Medulla oblongata (tissue), 1 donor: ENCODE data around the gene DOCK4.

ENCODE experiments used
- DNase-seq: peaks from one replicate; pipeline ENCODE4 v3.0.0-alpha.2; 2015; ENCODE audit errors: extremely low spot score

The DOCK4 gene

DNA sequence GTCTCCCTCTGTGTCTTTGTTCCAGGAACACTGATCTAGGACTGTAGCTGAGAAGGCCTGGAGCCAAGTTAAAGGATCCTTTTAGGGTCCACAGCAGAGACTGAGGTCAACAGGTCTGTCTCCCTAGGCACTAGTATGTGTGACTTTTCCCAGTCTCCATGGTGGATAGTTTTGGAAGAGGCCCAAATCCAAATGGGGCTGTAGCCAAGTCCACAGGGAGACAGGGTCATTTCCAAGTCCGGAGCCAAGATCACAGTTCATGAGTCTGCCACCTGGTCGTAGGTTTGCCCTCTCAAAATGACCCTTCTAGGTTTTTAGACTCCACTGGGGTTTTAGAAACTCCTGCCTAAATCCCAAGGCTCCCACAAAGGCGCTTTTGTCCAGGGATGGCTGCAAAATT, 17.1 kb upstream of the DOCK4 start:
- DNase-seq = no peak

GRCh38 chr7:112220877-112221434, 14.8 kb upstream of the DOCK4 start:
- no peak for DNase-seq

GRCh38 chr7:112215787-112216186, 9.6 kb upstream of the DOCK4 start:
- DNase-seq = no peak

DNA sequence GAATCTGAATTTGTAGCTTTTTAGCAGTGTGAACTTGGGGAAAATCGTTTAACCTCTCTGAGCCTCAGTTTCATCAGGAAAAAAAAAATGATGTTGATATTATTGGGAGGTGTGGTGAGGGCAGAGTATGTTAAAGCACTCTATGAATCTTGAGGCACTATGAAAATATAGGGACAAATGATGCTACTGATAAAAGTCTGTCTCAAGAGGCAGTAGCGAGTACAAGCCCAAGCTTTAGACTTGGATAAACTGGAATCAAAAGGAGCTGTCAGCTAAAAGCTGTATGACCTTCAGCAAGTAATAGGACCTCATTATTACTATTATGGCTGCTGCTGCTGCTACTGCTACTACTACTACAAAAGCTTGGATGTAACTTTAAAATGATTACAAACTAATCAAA, 8.7 kb upstream of the DOCK4 start:
- DNase-seq = no peak

- no peak for DNase-seq
Observed at GRCh38 chr7:112214268-112214667, 8.1 kb upstream of the DOCK4 start.

DNA sequence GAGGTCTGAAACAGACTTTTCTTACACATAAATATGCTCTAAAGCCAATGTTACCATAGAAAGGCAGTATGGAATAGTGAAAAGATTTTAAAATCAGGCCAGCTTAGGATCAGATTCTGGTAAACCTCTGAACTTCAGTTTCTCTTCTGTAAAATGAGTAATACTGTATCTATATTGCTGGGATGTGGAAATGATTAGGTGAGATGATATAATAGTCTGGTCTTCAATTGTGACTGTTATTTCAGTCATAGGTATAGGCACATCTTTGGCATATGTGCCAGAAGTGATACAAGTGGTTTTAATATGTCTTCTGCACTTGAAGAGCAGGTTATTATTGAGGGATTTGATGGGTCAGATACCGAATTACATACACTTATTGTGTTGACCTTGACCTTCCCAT, 7.5 kb upstream of the DOCK4 start:
- no peak for DNase-seq

GRCh38 chr7:112212571-112212970, 6.4 kb upstream of the DOCK4 start:
- no peak for DNase-seq

DNA sequence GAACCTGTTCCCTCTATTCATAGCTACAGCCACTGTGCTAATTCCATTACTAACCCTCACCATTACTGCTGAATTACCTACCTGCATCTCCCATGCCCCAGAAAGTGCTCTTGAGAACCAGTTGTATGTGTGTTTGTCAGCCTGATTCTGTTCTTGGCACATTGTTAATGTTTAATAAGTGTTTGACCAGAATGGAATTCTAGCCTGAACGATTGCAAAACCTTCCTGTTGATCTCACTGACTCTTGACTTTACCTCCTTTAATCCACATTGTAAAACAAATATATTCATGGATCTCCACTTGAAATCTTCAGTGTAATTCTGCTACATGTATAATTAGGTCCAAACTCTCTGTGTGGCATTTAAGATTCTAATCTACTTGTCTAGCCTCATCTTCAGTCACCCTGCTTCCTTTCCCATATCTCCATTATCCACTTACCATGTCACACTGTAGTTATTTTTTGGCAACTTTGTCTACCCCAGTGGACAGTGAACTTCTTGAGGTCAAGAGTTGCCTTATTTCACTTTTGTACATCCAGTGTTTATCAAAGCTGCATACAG, 5.2 kb upstream of the DOCK4 start:
- DNase-seq = no peak

GRCh38 chr7:112207765-112208164, 1.6 kb upstream of the DOCK4 start:
- DNase-seq = no peak

- DNase-seq = no peak
Observed at GRCh38 chr7:112206991-112207592, 893 bp upstream of the DOCK4 start.

DNA sequence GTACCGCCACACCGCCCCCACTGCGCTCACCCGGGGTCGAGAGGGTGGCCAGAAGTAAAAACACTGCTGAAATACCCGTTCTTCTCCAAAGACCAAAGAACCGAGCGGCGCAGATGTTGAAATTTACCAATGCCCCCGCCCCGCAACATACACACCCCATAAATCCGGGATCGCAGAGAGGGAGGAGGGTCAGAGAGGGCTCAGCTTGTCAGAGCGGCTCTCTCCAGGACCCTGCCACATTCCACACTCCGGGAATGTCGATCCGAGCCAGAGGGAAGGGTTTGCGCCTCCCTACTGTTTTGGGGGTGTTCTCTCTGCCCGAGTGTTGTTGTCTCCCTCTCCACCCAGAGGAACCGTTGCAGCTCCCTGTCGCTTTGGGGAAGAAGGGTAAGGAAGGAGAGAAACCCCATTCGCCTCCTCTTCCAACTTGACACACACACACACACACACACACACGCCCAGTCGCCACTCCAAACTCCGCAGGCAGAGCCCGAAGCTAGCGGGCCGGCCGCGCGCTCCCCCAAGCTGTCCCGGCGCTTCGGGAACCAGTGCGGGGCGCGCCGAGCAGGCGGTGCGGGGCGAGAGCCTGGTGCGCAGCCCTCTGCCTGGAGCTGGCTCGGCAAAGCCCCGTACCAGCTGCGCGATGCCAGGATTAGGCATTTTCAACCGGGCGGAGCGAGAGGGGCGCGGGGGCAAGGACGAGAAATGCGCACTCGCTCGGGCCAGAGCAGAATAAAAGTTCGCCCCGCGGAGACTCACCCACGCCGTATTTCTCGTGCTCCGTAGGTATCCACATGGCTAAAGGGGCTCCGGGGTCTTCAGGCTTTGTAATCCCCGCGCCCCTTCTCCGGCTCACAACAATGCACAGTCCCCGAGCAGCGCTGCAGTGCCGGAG, 609 bp downstream of the DOCK4 start:
- DNase-seq = peak; percentile 62

DNA sequence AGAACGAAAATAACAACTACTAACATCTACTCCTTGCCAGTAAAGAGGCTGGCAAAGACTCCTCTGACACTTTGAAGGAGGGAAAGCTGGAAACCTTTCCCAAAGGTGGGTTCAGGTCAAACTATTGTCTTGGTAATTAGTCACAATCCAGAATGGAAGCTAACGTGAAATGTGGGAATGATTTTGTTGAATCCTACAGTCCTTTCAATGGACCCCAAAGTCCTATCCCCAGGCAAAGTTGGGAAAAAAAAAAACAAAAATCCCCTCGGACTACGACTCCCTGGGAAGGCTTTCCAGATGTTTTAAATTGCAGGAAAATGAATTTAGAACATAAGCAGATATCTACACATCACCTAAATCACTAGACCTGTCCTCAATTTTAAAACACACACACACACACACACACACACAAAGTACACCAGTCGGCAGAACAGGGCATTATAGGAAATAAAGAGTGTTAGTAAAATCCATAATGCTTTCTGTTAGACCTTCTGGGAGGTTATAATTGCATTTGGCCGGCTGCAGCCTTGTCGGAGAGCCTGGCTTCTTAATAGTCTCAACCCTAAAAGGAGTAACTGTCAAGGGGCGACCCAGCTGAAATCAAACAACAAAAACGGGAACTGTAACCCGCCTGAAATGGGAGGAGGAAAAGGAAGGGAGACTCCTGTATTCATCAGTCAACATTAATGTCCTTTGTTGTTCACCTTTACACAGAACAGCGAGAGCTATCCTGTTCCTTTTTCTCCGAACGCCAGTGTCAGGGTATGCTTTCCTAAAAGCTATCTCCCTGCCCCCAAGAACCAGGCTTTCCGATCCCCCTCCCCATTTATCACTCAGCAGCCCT, 1.5 kb downstream of the DOCK4 start:
- DNase-seq = peak; percentile 67

DNA sequence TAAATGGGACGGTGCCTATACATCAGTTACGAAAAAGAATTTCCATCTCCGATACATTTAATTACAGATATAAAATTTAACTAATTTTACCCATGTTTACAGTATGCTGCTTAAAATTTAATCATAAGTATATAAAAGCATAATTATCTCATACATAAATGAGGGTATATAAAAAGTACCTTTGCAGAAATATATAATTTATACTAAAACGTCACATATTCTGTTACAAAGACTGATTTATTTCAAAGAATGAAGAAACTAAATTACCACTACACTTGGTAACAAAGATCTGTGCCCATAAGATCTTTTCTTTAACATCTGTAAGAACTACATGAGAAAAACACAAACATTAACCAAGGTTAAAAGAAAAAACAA, 2.8 kb downstream of the DOCK4 start:
- no peak for DNase-seq

DNA sequence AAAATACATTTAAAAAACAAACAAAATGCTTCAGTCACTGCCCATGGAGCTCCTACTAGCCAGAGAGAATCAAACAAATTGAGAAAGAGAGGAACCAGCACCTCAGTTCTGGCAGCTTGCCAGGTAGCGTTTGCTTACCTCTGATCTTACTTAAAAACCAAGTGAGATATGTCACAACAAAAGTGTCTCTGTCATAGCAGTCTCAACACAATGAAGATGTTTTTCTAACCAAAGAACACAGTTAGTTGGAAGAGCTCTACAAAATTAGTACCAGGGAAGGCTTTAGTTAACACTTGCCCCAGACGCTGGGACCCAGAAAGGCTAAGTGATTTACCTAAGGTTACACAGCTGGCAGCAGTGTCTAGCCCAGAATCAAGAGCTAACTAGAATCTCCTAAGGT, 3.4 kb downstream of the DOCK4 start:
- peak; percentile 69 for DNase-seq

DNA sequence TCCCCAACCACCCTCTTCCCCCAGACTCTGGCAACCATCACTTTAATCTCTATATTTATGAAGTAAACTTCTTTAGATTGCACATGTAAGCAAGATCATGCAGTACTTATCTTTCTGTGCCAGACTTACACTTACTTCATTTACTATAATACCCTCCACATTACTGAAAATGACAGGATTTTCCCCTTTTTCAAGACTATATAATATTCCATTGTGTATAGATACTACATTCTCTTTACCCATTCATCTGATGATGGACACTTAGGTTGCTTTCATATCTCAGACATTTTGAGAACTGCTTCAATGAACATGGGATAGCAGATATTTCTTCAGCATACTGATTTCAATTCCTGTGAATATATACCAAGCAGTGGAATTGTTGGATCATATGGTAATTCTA, 4.4 kb downstream of the DOCK4 start:
- DNase-seq = no peak

DNA sequence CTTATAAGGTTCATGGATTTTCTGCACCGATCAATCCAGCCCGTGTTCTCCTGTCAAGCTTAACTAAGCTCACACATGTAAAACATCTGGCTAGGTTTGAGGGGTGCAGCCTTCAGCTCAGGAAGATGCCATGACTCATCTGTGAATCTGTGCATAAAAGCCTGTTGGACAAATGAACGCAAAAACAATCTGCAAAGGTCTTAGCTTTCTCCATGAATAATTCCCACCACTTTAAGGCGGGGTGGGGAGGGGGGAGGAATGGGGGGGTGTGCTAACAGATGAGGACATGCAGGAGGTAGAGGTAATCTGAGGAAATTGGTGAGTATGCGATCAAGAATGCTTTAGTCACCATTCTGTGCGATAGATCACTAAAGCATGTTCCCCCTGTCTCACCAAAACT, 4.8 kb downstream of the DOCK4 start:
- no peak for DNase-seq

- peak; percentile 3 for DNase-seq
Observed at GRCh38 chr7:112199672-112200071, 6.5 kb downstream of the DOCK4 start.

- peak; percentile 3 for DNase-seq
Observed at GRCh38 chr7:112199035-112199655, 7.1 kb downstream of the DOCK4 start.

- peak; percentile 2 for DNase-seq
Observed at GRCh38 chr7:112197322-112197721, 8.9 kb downstream of the DOCK4 start.

DNA sequence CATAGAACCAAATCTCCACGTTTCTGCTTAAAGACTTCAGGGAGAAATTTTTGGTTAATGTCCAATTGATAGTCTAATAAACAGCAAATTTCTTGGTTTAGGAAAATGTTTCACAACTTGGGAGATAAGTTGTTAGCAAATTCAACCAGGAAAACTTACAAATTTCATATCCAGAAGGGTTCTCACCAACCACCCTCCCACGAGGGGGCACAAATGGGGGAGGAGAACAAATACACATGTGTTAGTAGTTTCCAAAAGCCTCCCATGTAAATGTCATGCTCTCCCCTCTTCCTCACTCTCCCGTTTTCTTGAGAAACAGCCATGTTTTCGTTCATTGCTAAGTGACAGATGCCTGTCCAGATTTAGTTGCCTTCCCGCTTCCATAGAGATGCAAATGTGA, 10.5 kb downstream of the DOCK4 start:
- DNase-seq = no peak

DNA sequence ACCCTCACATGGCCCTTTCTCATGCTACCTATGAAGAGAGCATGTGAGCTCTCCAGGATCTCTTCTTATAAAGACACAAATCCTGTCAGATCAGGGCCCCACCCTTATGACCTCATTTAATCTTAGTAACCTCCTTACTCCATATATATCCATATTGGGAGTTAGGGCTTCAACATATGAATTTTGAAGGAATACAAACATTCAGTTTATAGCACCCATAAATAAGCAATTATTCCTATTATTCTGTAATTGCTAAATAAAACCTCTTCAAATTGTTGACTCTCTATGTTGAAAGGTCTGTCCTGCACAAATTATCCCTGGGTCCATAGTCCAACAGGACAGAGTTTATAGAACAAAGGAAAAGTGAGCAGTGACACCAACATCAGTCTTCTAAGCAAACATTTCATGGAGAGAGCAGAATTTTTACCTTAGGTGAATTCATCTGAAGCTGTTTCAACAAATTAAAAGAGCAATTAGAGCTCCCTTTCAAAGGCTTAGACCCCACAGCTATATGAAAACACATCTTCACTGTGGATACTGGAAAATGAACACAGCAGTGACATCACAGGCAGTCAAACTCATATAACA, 12.2 kb downstream of the DOCK4 start:
- no peak for DNase-seq
